ENCODE measurements around the gene RUSF1. TPM values are rescaled to one million over a fixed set of nuclear protein-coding genes. Genes with fewer than 3 reads are reported as not detected.
A peak's percentile ranks its signal among the peaks of the same experiment; 100 is the strongest.

The RUSF1 gene
- total and polyA plus RNA-seq, 9 of the 15 experiments (the other 6 are each of a cell fraction or from before 2014, with no cell fraction given) = 0.80 to 52.8 (median 27.6) TPM

- TF ChIP-seq, protein P1, sequence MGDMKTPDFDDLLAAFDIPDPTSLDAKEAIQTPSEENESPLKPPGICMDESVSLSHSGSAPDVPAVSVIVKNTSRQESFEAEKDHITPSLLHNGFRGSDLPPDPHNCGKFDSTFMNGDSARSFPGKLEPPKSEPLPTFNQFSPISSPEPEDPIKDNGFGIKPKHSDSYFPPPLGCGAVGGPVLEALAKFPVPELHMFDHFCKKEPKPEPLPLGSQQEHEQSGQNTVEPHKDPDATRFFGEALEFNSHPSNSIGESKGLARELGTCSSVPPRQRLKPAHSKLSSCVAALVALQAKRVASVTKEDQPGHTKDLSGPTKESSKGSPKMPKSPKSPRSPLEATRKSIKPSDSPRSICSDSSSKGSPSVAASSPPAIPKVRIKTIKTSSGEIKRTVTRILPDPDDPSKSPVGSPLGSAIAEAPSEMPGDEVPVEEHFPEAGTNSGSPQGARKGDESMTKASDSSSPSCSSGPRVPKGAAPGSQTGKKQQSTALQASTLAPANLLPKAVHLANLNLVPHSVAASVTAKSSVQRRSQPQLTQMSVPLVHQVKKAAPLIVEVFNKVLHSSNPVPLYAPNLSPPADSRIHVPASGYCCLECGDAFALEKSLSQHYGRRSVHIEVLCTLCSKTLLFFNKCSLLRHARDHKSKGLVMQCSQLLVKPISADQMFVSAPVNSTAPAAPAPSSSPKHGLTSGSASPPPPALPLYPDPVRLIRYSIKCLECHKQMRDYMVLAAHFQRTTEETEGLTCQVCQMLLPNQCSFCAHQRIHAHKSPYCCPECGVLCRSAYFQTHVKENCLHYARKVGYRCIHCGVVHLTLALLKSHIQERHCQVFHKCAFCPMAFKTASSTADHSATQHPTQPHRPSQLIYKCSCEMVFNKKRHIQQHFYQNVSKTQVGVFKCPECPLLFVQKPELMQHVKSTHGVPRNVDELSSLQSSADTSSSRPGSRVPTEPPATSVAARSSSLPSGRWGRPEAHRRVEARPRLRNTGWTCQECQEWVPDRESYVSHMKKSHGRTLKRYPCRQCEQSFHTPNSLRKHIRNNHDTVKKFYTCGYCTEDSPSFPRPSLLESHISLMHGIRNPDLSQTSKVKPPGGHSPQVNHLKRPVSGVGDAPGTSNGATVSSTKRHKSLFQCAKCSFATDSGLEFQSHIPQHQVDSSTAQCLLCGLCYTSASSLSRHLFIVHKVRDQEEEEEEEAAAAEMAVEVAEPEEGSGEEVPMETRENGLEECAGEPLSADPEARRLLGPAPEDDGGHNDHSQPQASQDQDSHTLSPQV (IDR thresholded peaks at IDR 0.05) = 0 out of 2 replicates have a peak, but pooled peaks have one; percentile 28
- TF ChIP-seq BHLHE40 (IDR thresholded peaks at IDR 0.05; ENCODE audit: low read length) = 0 out of 2 replicates have a peak, but pooled peaks have one; percentile 13
Measured at GRCh38 chr16:31456988-31457360, 51.2 kb downstream of the RUSF1 start (continued).

GRCh38 chr16:31455601-31456314 is 52.4 kb downstream of the RUSF1 start:
- H3K4me1 ChIP-seq (replicated peaks in 1 of 2; ENCODE audit: control insufficient read depth in 2 of 2, insufficient read depth in 2 of 2, low read length in 2 of 2) = peaks cover 57 to 68% of the 10 kb centered on the region in 2 experiments
- BruUV-seq (replicated peaks) = no TSS peak
- H3K27ac ChIP-seq (ENCODE audit: extremely low read depth, low read depth, low read length) = peak overlapping the region; percentile 19; the same call in 2 of the 3 replicates
- TF ChIP-seq, protein P2, sequence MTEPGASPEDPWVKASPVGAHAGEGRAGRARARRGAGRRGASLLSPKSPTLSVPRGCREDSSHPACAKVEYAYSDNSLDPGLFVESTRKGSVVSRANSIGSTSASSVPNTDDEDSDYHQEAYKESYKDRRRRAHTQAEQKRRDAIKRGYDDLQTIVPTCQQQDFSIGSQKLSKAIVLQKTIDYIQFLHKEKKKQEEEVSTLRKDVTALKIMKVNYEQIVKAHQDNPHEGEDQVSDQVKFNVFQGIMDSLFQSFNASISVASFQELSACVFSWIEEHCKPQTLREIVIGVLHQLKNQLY (CRISPR knock-in tag; conservative IDR thresholded peaks at IDR 0.05) = no peak

More at GRCh38 chr16:31455601-31456314, 52.4 kb downstream of the RUSF1 start:
- DNase-seq (ENCODE audit: extremely low read depth in 1 of 4, low spot score in 3 of 4) (peak in 3 of 4 experiments; percentile 15 to 73 (median 39)), ATAC-seq (no peak), FAIRE-seq (no peak)
- H3K4me3 ChIP-seq = peak overlapping the region; percentile 17; the same call in 1 of the 2 replicates
- ChIA-PET CTCF (ENCODE audit: low intra/inter-chr PET ratio) (no interaction called here), POLR2A (interaction anchor here (0.5 to 1.5 kb wide), 11 partner anchors 10 to 554 kb away, joined by 3 to 6 read pairs (median 3); partner anchors contain the start of genes RUSF1 and ZNF267)
- peak overlapping the region; percentile 29 to 82; a peak in 3 of 4 replicates for H3K9ac ChIP-seq (ENCODE audit: insufficient read depth in 1 of 2, low read depth in 2 of 2, low read length in 2 of 2)
- no peaks in the 10 kb centered on the region for H3K27me3 ChIP-seq (ENCODE audit: control insufficient read depth in 2 of 2, insufficient read depth in 2 of 2, low read length in 2 of 2)
- intact Hi-C loops (cut with micrococcal nuclease) = loop anchor here (5.0 to 10.0 kb wide), 3 partner anchors 52 to 501 kb away; partner anchors contain the start of genes RUSF1 and SETD1A
- H3K36me3 ChIP-seq (ENCODE audit: control insufficient read depth, insufficient read depth, low read length) = peaks cover 22% of the 10 kb centered on the region; the same call in 1 of the 3 replicates
- no peaks in the 10 kb centered on the region for H3K9me3 ChIP-seq (replicated peaks; ENCODE audit: control insufficient read depth, insufficient read depth, low read depth, low read length)
- no peaks in the 10 kb centered on the region for H3K9me1 ChIP-seq (ENCODE audit: control insufficient read depth, insufficient read depth, low read length)
- H2AFZ ChIP-seq (ENCODE audit: low read depth, low read length) = no peak overlapping the region
- 23% methylated on average over 16 of the region's 17 CpGs for WGBS (ENCODE audit: insufficient coverage, low coverage, missing lambda C conversion rate)
- peak overlapping the region; percentile 97 for H3K4me2 ChIP-seq (ENCODE audit: insufficient read depth, low read length)
- peaks cover 57% of the 10 kb centered on the region for H3K79me2 ChIP-seq (ENCODE audit: control insufficient read depth, insufficient read depth, low read length)
- in situ Hi-C loops (cut with MboI) = loop anchor here (10.0 kb wide), 1 partner anchor 239 kb away; no protein-coding TSS in a partner anchor
- H4K20me1 ChIP-seq (replicated peaks; ENCODE audit: control insufficient read depth, insufficient read depth, low read length) = peaks cover 4% of the 10 kb centered on the region

Measured in K562 (cell line).